Astrocyte (in vitro differentiated cells and primary cell): ENCODE data around the gene PRKAG2.

Experiments
- EZH2 ChIP-seq: IDR thresholded peaks from 2 replicates; pipeline ENCODE4 v1.6.1; 2012; ENCODE audit warnings: mild to moderate bottlenecking, low read length, inconsistent platforms; ENCODE audit not compliant: insufficient read depth
- TF ChIP-seq, protein P1 (sequence below): IDR thresholded peaks from 2 replicates; pipeline ENCODE4 v1.5.1; 2011; ENCODE audit warnings: low read depth, mild to moderate bottlenecking, inconsistent platforms, low read length, moderate library complexity; ENCODE audit not compliant: insufficient read depth

- TF ChIP-seq, protein P1, sequence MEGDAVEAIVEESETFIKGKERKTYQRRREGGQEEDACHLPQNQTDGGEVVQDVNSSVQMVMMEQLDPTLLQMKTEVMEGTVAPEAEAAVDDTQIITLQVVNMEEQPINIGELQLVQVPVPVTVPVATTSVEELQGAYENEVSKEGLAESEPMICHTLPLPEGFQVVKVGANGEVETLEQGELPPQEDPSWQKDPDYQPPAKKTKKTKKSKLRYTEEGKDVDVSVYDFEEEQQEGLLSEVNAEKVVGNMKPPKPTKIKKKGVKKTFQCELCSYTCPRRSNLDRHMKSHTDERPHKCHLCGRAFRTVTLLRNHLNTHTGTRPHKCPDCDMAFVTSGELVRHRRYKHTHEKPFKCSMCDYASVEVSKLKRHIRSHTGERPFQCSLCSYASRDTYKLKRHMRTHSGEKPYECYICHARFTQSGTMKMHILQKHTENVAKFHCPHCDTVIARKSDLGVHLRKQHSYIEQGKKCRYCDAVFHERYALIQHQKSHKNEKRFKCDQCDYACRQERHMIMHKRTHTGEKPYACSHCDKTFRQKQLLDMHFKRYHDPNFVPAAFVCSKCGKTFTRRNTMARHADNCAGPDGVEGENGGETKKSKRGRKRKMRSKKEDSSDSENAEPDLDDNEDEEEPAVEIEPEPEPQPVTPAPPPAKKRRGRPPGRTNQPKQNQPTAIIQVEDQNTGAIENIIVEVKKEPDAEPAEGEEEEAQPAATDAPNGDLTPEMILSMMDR: no peak
- no peak for TF ChIP-seq EZH2
Measured at GRCh38 chr7:151707105-151707469, 169.8 kb downstream of the PRKAG2 start.
